DMS 273 treated with DMSO at 0.1 percent for 48 hours (cell line): ENCODE results near the gene SLC38A3.
"Not testable (repeated sequence)": the region's sequence is repeated elsewhere in the genome, so short reads cannot be mapped to it uniquely, and the experiment has no call there.

Experiments
- DNase-seq: peaks from one replicate; lab custom pipeline; 2025; lab: John Stamatoyannopoulos, UW

Gene SLC38A3

DNA sequence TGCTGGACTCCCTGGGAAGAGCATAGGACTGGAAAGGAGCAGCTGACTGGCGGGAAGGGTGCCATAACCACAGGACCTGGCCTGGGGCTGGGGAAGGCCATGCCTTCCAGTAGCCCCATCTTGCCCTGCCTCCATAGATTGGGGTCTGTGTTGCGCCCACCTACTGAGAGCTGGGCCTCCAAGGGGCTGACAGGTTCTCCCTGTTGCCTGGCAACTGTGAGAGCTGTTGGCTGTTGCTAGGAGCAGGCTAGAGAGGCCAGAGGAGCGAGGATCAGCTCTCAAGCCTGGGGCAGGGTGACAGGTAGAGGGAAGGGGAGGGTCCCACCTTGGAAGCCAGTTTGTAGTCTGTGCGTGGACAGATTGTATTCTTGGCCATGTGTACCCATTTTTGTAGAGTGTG, 28.1 kb downstream of the SLC38A3 start:
- DNase-seq = no peak

GRCh38 chr3:50235716-50236483, 30.8 kb downstream of the SLC38A3 start, which contains the start of gene GNAI2:
Gene GNAI2, plus strand, starts transcription at chr3:50236204. Its CDS starts 132 bp downstream, at chr3:50236336.
- DNase-seq = peak; percentile 92

GRCh38 chr3:50236484-50237132, 31.5 kb downstream of the SLC38A3 start:
- DNase-seq = no peak

DNA sequence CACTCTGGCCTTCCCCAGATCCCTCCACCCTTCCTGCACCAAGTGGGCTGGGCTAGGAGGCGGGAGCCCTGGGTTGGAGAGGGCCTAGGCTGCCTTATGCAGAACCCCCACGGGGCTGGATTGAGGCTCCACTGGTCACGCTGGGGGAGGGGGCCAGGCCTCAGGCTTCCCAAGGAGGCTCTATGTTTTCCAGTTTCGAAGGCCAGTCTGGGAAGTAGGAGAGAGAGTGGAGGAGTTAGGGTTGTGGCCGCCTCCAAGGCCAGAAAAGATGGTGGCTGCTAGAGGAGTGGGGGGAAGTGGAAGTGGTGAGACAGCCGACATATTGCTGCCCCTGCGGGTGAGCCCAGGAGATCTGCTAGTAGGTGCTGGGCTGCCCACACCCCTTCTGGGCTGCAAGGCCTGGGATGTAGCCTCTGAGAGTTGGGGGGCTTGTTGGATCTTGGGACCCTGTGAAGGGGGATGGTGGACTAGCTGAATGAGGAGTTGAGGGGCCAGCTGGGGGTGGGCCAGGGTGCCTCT, 32.1 kb downstream of the SLC38A3 start:
- no peak for DNase-seq

DNA sequence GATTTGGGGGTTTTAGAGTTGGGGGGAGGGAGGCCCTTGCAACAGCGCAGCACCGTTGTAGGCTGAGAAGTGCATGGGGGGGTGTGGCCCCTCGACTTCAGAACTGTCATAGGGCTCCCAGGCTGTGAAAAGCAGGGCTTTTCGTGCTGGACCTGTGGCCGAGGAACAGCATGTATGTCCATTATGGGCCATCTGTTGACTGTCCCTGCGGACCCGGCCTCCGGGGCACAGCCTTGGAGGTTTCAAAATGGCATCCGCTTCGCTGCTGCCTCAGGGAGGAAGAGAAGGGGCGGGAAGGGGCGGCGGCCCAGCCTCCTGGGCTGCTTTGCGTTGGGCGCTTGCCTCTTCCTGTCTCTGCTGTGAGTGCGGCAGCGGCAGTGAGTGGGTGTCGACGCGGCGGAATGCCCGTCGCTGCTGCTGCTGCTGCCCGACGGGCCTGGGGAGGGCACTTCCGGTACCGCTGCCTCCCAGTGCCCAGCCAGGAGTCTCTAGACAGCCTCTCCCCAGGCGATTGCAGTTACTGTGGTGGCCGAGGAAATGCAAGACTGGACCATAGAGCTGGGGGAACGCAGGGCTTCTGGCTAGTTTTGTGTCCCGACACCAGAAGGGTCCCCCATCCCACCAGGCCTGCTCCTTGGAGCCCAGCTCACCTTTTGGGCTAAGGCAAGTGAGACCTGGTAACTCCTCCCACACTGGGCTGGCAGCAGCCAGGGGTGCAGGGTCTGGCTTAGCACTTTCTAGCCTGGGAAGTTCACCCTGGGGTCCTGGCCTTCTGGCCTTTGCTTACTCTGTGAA, 32.9 kb downstream of the SLC38A3 start:
- DNase-seq = no peak

- peak; percentile 4 for DNase-seq
Observed at GRCh38 chr3:50238549-50239026, 33.5 kb downstream of the SLC38A3 start.

DNA sequence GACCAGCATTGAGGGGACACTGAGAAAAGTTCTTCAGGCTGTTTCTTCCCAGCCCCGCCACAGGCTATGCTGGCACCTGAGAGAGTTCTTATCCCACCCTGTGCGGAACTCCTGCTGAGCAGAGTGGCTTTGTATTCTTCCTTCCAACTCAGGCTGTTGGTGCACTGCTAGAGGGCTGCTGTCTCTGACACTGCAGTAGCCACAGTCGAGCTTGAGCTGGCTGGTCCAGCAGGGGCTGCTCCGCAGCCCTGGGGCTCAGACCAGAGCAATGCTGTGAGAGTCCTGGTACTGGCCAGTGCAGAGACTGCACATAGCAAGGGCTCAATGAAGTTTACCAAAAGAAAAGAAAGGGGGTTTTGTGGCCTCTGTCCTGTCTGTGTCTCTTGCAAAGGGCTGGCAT, 34.6 kb downstream of the SLC38A3 start:
- no peak for DNase-seq

- no peak for DNase-seq
Observed at GRCh38 chr3:50241163-50241562, 36.1 kb downstream of the SLC38A3 start.

- no peak for DNase-seq
Observed at GRCh38 chr3:50241713-50242380, 36.8 kb downstream of the SLC38A3 start.

- no peak for DNase-seq
Observed at GRCh38 chr3:50242381-50242770, 37.3 kb downstream of the SLC38A3 start.

DNA sequence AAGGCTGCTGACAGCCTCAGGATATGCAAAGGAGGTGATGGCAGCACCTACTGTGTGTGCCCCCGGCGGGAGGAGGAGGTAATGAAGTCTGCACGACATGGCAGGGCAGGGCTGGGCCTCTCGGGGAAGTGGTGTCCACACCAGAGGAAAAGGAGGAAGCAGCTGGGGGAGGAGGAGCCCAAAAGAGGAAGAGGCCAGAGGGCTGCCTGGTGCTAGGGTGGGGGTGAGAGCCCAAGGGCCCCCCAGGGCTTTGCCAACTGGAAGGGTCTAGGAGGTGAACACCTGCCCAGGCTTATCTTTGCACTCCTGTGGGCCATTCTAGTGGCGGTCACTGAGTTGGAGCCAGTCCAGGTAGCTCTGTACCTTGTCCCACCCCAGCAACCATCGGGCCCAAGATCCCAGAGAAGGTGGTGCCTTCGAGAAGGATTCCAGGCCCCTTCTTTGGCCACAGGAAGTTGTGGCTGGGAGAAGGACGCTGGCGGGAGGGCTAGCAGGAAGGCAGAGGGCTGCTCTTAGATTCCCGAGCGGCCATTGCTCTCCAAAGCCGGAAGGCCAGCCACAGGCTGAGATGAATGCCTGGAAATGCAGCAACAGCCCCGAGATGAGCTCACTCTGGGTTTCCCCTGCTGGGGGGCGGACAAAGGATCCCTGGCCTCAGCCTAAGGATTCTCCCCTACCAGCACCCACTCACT, 37.9 kb downstream of the SLC38A3 start:
- DNase-seq = no peak

- no peak for DNase-seq
Observed at GRCh38 chr3:50243543-50243895, 38.4 kb downstream of the SLC38A3 start.

DNA sequence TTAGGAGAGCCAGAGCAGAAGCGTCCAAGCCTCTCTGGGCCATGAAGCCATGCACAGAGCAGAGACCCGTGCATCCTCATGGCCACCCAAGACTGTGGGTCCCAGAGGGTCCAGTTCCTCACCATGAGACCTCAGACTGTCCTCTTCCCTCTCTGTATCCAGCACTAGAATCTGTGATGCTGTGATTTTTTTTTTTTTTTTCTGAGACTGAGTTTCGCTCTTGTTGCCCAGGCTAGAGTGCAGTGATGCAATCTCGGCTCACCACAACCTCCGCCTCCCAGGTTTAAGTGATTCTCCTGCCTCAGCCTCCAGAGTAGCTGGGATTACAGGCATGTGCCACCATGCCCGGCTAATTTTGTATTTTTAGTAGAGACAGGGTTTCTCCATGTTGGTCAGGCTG, 39.7 kb downstream of the SLC38A3 start:
- not testable (repeated sequence) for DNase-seq

- DNase-seq = no peak
Observed at GRCh38 chr3:50245251-50245745, 40.2 kb downstream of the SLC38A3 start.

- no peak for DNase-seq
Observed at GRCh38 chr3:50245831-50246516, 40.9 kb downstream of the SLC38A3 start.

- no peak for DNase-seq
Observed at GRCh38 chr3:50246517-50246954, 41.5 kb downstream of the SLC38A3 start.

DNA sequence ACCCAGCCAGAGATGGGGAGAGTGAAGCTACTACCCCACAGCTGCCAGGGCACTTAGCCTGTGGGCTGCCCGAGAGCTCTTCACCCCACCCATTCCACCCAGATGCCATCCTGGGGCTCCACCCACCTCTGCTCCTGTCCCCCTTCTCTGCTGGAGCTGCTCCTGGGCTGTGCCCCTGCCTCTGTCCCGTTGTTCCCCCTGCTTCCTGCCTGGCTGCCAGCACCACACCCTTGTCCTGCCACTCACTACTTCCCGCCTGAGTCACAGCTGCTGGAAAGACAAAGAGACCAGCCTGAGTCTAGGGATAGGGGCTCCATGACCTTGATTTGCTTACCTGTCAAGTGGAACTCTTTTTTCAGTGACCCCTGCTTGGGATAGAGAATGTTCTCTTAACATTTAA, 43.3 kb downstream of the SLC38A3 start:
- no peak for DNase-seq

DNA sequence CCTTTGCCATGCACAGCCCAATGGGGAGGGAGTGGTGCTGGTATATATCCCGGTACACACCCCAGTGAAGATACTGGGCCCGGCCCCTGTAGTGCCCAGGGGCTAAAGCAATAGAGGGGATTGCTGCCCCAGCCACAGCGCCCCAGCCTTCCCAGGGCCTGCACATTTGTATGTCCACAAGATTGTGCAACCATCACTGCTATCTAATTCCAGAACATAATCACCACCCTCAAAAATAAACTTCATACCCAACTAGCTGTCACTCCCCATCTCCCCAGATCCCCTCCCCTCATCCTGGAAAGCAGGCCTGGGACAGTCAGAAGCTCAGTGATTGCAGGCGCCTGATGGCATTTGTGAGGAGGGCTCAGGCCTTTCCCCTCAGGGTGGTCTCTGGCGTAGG, 44.4 kb downstream of the SLC38A3 start:
- no peak for DNase-seq

DNA sequence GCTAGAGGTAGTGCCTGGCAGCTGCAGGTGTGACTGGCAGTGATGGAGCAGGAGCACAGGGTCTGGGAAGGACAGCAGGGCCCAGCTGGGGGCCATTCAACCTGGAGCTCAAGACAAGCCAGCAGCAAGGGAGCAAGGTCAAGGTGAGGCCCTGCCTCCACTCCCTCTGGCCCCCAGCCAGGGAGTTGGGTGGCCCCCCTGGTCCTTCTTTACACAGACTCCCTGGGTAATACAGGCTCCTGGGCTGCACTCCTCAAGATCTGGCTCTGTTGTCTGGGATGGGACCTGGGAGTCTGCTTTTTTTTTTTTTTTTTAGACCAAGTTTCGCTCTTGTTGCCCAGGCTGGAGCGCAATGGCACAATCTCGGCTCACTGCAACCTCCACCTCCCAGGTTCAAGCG, 45.4 kb downstream of the SLC38A3 start:
- DNase-seq = no peak

- no peak for DNase-seq
Observed at GRCh38 chr3:50251220-50251619, 46.1 kb downstream of the SLC38A3 start.
